HG03095 (cell line): Measurements from ENCODE around the gene CNTNAP2.
"Not testable (repeated sequence)": the region's sequence is repeated elsewhere in the genome, so short reads cannot be mapped to it uniquely, and the experiment has no call there.

Experiments used
- ATAC-seq: cut with Tn5 transposase; IDR thresholded peaks from one replicate; pipeline ENCODE4 v1.9.1; 2021; ENCODE audit warnings: moderate library complexity; ENCODE audit not compliant: unreplicated experiment

The CNTNAP2 gene

GRCh38 chr7:147071536-147071935 lies 954.9 kb downstream of the CNTNAP2 start:
- ATAC-seq = no peak

DNA sequence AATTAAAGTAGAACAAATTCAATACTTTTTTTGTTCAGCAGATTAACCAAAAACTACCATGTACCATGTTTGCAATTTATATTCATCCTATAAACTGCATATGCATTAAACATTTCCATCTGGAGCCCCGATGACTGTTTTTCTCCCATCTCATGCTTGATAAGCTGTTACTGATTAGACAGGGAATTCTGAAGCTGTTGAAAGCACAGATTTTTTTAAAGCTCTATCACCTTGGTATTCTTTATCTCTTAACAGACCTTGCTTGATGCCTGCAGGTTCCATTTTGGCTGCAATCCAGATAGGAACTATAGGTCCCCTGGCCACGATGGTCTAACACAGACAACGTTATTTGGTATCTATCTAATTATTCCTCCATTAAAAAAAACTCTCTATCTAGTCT lies 961.7 kb downstream of the CNTNAP2 start:
- ATAC-seq = no peak

GRCh38 chr7:147079083-147079482 lies 962.5 kb downstream of the CNTNAP2 start:
- ATAC-seq = no peak

- ATAC-seq = no peak
These were observed 963.4 kb downstream of the CNTNAP2 start for GRCh38 chr7:147079921-147080420.

DNA sequence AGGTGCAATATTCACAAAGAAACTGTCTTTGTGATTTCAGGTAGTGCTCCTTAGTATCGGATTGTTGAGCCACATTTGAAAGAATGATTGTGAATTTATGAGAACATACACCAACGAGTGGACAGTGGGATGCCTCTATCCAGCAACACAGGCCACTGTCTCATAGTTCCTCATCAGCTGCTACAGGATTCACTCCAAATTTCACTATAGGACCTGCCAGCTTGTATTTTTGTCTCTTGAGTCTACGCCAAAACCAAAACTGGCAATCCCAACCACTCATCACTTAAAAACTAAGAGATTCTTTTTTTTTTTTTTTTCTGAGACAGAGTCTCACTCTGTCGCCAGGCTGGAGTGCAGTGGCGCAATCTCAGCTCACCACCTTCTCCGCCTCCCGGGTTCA lies 964.5 kb downstream of the CNTNAP2 start:
- no peak for ATAC-seq

- ATAC-seq = no peak
These were observed 972.5 kb downstream of the CNTNAP2 start for GRCh38 chr7:147089051-147089461.

DNA sequence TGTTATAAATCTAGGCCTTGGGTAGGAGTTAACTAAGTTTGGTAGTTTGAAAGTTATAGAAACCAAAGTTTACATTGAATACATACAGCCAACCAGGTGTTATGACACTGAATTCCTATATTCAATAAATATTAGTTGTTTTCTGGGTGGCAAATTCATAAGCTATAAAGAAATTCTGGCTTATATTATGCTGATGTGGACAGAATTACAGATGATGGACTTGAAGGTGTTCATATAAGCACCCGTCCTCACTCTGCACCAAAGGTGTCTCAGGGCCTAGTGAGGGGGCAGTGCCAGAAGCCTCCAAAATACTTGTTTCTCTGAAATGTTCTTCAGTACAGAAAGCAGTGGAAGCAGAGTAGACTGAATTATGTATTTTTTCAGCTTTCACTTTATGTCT lies 973.0 kb downstream of the CNTNAP2 start:
- no peak for ATAC-seq

DNA sequence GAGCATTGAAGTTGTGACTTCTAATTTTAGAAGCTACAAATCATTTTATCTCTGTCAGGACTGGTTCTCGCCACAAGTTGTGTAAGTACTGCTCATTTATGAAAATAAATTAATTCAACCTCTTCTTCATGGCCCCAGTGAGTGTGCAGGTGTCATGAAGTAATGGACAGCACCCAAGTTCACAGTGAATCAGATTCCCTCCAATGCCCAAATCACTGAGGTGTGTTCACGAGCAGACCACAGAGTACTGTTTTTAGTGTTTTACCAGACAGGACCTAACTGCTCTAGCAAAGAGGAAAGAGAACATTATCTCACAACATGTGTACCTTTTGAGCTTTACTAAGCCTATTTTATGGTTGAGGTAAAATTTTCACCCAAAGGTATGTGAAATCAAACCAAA lies 980.0 kb downstream of the CNTNAP2 start:
- ATAC-seq = no peak

- ATAC-seq = no peak
These were observed 986.6 kb downstream of the CNTNAP2 start for GRCh38 chr7:147103224-147103623.

- no peak for ATAC-seq
These were observed 990.1 kb downstream of the CNTNAP2 start for GRCh38 chr7:147106746-147107145.

GRCh38 chr7:147114525-147114924 lies 997.9 kb downstream of the CNTNAP2 start:
- ATAC-seq = not testable (repeated sequence)

GRCh38 chr7:147136352-147136751 lies 1019.8 kb downstream of the CNTNAP2 start:
- ATAC-seq = no peak

DNA sequence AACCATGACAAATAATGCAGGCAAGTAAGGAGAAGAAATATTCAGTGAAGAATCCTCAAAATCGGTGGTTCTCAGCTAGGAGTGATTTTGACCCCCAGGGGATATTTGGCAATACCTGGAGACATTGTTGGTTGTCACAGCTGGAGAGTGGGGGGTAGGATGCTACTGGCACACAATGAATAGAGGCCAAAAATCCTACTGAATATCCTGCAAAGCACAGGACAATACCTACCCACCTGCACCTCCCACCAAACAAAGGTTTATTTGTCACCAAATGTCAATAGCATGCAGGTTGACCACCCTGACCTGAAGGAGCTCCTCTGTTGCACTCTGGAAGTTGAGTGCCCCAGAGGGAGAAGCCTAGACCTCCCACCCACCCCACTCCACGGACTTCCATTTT lies 1028.6 kb downstream of the CNTNAP2 start:
- no peak for ATAC-seq

DNA sequence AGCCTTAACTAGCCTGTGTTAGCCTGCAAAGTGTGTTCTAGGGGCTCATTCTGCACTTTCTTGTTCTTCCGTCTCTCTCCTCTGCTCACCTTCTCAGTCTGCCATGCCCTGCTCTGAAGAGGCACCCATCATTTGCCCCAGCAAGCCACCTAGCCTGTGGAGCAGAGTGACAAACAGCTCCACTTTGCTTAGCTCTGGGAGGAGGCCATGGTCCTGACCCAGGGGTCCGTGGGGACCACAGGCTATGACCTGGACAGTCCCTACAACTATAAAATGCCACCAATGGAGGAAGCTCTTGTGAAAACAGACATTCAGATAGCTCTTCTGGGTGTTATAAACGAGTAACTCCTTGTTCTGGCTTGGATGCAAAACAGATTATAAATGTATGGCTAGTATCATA lies 1029.6 kb downstream of the CNTNAP2 start:
- ATAC-seq = no peak

DNA sequence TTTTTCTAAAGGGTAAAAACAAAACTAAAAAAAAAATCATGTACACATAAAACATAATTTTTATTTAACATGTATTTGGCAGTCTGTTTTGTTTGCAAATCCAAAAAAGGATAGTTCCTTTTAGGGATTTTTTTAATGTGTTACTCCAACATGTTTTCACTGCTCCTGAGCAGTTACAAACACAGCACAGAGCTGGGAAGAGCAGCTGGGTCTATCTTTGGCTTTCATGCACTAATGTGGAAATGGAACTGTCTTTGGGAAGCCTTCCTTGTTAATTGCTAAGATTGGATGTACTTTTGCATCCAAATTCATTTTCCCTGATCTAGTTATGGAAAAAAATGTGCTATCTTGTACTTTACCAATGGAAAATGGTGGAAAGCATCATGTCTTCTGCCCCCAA lies 1035.1 kb downstream of the CNTNAP2 start:
- no peak for ATAC-seq

DNA sequence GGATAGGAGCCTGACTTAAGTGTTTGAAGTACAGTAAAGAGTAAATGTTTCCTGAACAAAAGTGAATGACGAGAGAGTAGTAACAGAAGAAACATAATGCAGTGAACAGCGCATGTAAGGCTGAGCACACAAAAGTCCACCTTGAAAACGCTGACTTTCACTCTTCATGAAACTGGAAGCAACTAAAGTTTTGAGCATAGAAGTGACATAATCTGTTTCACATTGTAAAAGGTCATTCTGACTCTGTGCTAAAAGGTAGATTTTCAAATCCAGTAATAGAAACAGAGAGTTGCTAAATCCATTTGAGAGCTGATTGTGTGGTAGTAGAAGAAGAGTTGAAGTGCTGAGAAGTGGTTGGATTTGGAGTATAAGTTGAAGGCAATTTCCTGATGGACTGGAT lies 1037.0 kb downstream of the CNTNAP2 start:
- no peak for ATAC-seq

GRCh38 chr7:147161405-147161804 lies 1044.8 kb downstream of the CNTNAP2 start:
- no peak for ATAC-seq

DNA sequence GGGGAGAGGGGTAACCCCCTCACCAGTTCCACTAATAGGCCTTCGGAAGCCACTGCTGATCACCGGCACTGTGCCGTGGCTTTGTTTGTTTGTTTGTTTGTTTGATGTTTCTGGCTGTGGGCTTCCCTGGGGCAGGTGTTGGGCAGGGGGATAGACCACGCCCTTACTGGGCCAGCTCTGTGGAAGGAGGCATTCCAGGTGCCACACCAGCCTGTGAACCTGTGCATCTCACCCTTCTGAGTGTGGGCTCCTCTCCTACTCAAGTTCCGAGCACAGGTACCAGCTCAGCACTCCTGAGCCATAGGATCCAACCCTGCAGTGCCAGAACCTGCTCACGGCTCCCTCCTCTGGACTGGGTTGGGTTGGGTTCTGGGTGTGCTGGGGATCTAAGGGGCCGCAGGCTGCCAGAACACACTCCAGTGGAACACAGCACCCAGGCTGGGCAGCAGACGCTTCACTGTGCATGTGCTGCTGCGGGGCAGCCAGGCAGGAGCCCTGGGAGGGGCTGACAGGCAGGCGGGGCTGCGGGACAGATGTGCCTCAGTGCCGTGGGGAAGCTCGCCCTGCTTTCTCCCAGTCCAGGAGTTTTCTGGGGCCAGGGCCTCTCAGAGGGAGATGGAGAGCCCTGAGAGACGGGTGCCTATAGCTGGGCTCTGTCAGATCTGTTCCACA lies 1053.9 kb downstream of the CNTNAP2 start:
- no peak for ATAC-seq

- no peak for ATAC-seq
These were observed 1054.4 kb downstream of the CNTNAP2 start for GRCh38 chr7:147171013-147171391.

GRCh38 chr7:147173883-147174282 lies 1057.3 kb downstream of the CNTNAP2 start:
- no peak for ATAC-seq

GRCh38 chr7:147182874-147183273 lies 1066.3 kb downstream of the CNTNAP2 start:
- no peak for ATAC-seq

DNA sequence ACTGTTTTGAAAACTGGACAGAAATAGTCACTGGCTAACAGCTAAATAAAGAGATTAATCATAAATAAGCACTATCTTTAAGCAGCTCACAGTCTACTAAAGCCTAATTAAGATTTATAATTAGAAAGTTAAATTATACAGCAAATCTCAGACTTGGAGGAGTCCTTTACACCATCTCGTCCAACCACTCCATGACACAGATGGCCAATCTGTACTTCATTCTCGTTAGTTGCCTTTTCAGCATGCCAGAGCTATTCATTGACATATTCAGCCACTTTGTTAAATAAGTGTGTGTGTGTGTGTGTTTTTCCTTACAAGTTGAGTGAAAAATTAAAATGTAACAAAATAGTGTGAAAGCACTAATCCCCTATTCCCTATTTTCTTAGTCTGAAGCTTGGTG lies 1066.7 kb downstream of the CNTNAP2 start:
- ATAC-seq = no peak

DNA sequence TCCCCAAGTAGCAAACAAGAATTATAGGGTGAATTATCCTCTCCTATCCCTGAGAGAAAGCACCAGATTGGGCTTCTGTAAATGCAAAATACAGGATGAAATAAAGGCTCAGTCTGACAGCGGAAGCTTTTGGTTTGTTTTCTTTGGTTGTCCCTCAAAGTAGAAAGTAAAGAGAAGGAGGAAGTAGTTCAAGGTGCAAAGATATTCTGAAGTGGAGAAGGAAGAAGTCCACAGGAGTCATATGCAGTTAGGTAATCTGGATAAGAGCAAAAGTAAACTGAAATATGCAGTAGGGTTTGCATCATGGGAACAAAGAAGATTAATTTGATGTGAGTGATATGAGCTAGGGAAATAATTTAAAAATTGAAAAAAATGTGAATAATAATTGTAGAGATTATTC lies 1071.9 kb downstream of the CNTNAP2 start:
- ATAC-seq = no peak
